Stomach (tissue), 9 donors: ENCODE data around the gene ARPIN. TPM values are rescaled to one million over a fixed set of nuclear protein-coding genes. Genes with fewer than 3 reads are reported as not detected.

Source experiments
- DNase-seq, 2 donors: peaks; one replicate each; pipeline versions ENCODE4 v3.0.0 to v3.0.0-alpha.2; 2013 to 2019
- H3K27ac ChIP-seq, 5 donors: fragments of 200-600 bp in 4 of 5; sonication (generic) in 4 of 5; one replicate each; pipeline ENCODE4 v1.5.1; 2013 to 2019; ENCODE audit warnings: mild to moderate bottlenecking in 1 of 5, moderate library complexity in 1 of 5
- H3K27me3 ChIP-seq, 3 donors: fragments of 200-600 bp; sonication (generic); one replicate each; pipeline ENCODE4 v1.5.1; 2017 to 2019; ENCODE audit warnings: mixed run types in 1 of 3
- H3K36me3 ChIP-seq, 4 donors: fragments of 200-600 bp; sonication (generic); 1 replicate in 3 of 4; 2 replicates in 1 of 4; pipeline ENCODE4 v1.5.1; 2016 to 2019
- H3K4me1 ChIP-seq, 4 donors: fragments of 200-600 bp; sonication (generic); one replicate each; pipeline ENCODE4 v1.5.1; 2016 to 2019
- H3K4me3 ChIP-seq, 4 donors: fragments of 200-600 bp; sonication (generic) in 3 of 4; one replicate each; pipeline ENCODE4 v1.5.1; 2016 to 2019; ENCODE audit warnings: mild to moderate bottlenecking in 1 of 4
- H3K9me3 ChIP-seq, 4 donors: fragments of 200-600 bp; sonication (generic); one replicate each; pipeline ENCODE4 v1.5.1; 2016 to 2019
- CTCF ChIP-seq, 7 experiments: fragments of 450-650 bp in 4 of 7; fragments of 200-600 bp in 3 of 7; sonication (generic) in 3 of 7; IDR thresholded peaks; one replicate each; pipeline ENCODE4 v1.5.1; 2016 to 2019; ENCODE audit warnings: antibody characterized with exemption in 7 of 7, control low read depth in 2 of 7, mild to moderate bottlenecking in 1 of 7
- EP300 ChIP-seq: sonication (generic); formaldehyde crosslinking; IDR thresholded peaks from one replicate; pipeline ENCODE4 v1.6.1; 2017; ENCODE audit warnings: antibody characterized with exemption
- POLR2A ChIP-seq, 4 donors: fragments of 450-650 bp; IDR thresholded peaks; one replicate each; pipeline ENCODE4 v1.6.1; 2016; ENCODE audit warnings: antibody characterized with exemption in 4 of 4, control low read depth in 2 of 4, mild to moderate bottlenecking in 1 of 4, moderate library complexity in 1 of 4
- POLR2AphosphoS5 ChIP-seq, 3 donors: sonication (generic); formaldehyde crosslinking; IDR thresholded peaks; one replicate each; pipeline ENCODE4 v1.6.1; 2016; ENCODE audit warnings: antibody characterized with exemption in 3 of 3
- WGBS, 5 donors: extraction: QIAGEN DNeasy Blood & Tissue Kit in 3 of 5; methylation state at CpG; one replicate each; pipeline versions ENCODE4 v1.1.5 to v1.1.7; 2013 to 2018; 5-methylcytosine and 5-hydroxymethylcytosine counted together
- intact Hi-C: fragments of 100-400 bp; cut with DNase I; formaldehyde crosslinking; loops from one replicate; pipeline ENCODE4 v1.15.1; 2023; ENCODE audit warnings: low total_unique reads
- polyA plus RNA-seq, 3 donors: library from polyadenylated mRNA; stranded (reverse); fragments of 200-250 nt; gene quantifications; one replicate each; pipeline ENCODE4 v1.2.3, GENCODE V29; 2013
- total RNA-seq, 5 donors: library from RNA; depleted of rRNA; stranded (reverse); fragments of >200 nt; gene quantifications; one replicate each; pipeline versions ENCODE4 v1.1.0 to v1.2.3, GENCODE V29; 2014 to 2016
- donor health status: healthy with polysubstance abuse.
- donor health status: Bipolar disorder and iron deficiency.
- donor health status: healthy.

Gene ARPIN
- total and polyA plus RNA-seq, 8 donors: 1.2 to 24.8 (median 12.7) TPM

- 43 to 53% (median 50%) methylated on average over 4 of the region's 4 CpGs for WGBS, 5 donors
- DNase-seq: no peak
- TF ChIP-seq POLR2AphosphoS5 (IDR thresholded peaks at IDR 0.05) (no peak), POLR2A (IDR thresholded peaks at IDR 0.05) (no peak), CTCF (IDR thresholded peaks at IDR 0.05) (no peak), EP300 (no peak)
- H3K4me3 ChIP-seq: no peak overlapping the region
- H3K9me3 ChIP-seq: no peaks in the 10 kb centered on the region
- no peaks in the 10 kb centered on the region for H3K27me3 ChIP-seq
- H3K4me1 ChIP-seq: no peaks in the 10 kb centered on the region
- H3K27ac ChIP-seq: no peak overlapping the region
- intact Hi-C loops: no loop called here
- H3K36me3 ChIP-seq: no peaks in the 10 kb centered on the region
These were observed 15.7 kb upstream of the ARPIN start for GRCh38 chr15:89928421-89928820.

- DNase-seq: no peak
- TF ChIP-seq POLR2AphosphoS5 (IDR thresholded peaks at IDR 0.05) (no peak), CTCF (IDR thresholded peaks at IDR 0.05) (no peak), POLR2A (IDR thresholded peaks at IDR 0.05) (no peak), EP300 (no peak)
- Histone ChIP-seq H3K27ac (no peak overlapping the region), H3K4me3 (no peak overlapping the region), H3K9me3 (no peaks in the 10 kb centered on the region), H3K4me1 (no peaks in the 10 kb centered on the region), H3K36me3 (no peaks in the 10 kb centered on the region), H3K27me3 (no peaks in the 10 kb centered on the region)
- intact Hi-C loops: no loop called here
- WGBS, 5 donors: 65 to 79% (median 77%) methylated on average over 2 of the region's 2 CpGs
These were observed 13.4 kb upstream of the ARPIN start for GRCh38 chr15:89926158-89926557.

GRCh38 chr15:89917442-89918101 lies 4.8 kb upstream of the ARPIN start:
- no peak for DNase-seq
- intact Hi-C loops: no loop called here
- H3K27ac ChIP-seq: no peak overlapping the region
- no peak overlapping the region for H3K4me3 ChIP-seq
- H3K9me3 ChIP-seq: no peaks in the 10 kb centered on the region
- 58 to 72% (median 62%) methylated on average over 4 of the region's 4 CpGs for WGBS, 5 donors
- H3K27me3 ChIP-seq: peaks cover 0 to 3% (median 0%) of the 10 kb centered on the region in 3 donors
- H3K36me3 ChIP-seq: no peaks in the 10 kb centered on the region
- H3K4me1 ChIP-seq: peaks cover 6 to 11% (median 7%) of the 10 kb centered on the region in 4 donors
- TF ChIP-seq CTCF (IDR thresholded peaks at IDR 0.05) (no peak), POLR2A (IDR thresholded peaks at IDR 0.05) (no peak), EP300 (no peak), POLR2AphosphoS5 (IDR thresholded peaks at IDR 0.05) (no peak)

DNA sequence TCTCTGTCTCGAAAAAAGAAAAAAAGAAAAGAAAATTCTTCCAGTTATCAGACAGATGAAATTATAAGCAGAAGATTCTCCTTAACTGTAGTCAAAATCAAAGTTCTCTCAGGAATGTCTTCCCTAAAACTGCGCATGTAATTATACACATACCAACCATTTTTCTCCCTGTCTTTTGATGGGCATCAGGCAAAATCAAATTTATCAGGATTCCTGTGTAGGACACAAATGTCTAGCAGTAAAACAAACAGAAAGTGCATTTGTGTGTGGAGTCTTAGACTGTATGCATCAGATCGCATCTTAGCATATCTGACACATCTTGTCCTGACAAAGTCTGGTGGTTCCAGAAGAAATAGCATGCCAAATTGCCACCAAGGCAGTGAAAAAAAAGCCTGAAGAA lies 3.9 kb upstream of the ARPIN start:
- H3K36me3 ChIP-seq: no peaks in the 10 kb centered on the region
- H3K4me1 ChIP-seq: peaks cover 9 to 17% (median 13%) of the 10 kb centered on the region in 4 donors
- intact Hi-C loops: no loop called here
- peaks cover 0 to 4% (median 0%) of the 10 kb centered on the region in 3 donors for H3K27me3 ChIP-seq
- no peak for DNase-seq
- TF ChIP-seq EP300: no peak
- no peak for TF ChIP-seq POLR2AphosphoS5 (IDR thresholded peaks at IDR 0.05)
- no peak for TF ChIP-seq POLR2A (IDR thresholded peaks at IDR 0.05)
- no peak for TF ChIP-seq CTCF (IDR thresholded peaks at IDR 0.05)
- H3K27ac ChIP-seq: no peak overlapping the region
- no peaks in the 10 kb centered on the region for H3K9me3 ChIP-seq
- 65 to 91% (median 82%) methylated on average over 3 of the region's 3 CpGs for WGBS, 5 donors
- H3K4me3 ChIP-seq: no peak overlapping the region
